GM13976 (cell line): ENCODE measurements around the gene FERMT3.

ENCODE experiments used
- DNase-seq: peaks from one replicate; pipeline ENCODE4 v3.0.0; 2012; ENCODE audit warnings: low spot score
- in situ Hi-C: fragments of 300-500 bp; cut with MboI; formaldehyde crosslinking; loops from one replicate; pipeline ENCODE4 v1.12.0; 2022; ENCODE audit warnings: low sequenced_read_pairs, mixed read lengths, inconsistent platforms; ENCODE audit not compliant: unreplicated experiment
- TF ChIP-seq, protein P1 (sequence below): IDR thresholded peaks from 2 replicates; pipeline ENCODE4 v1.5.1; 2012; ENCODE audit warnings: borderline replicate concordance, mild to moderate bottlenecking; ENCODE audit not compliant: insufficient read depth; ENCODE audit errors: extremely low read depth, missing control alignments, control extremely low read depth

The FERMT3 gene

DNA sequence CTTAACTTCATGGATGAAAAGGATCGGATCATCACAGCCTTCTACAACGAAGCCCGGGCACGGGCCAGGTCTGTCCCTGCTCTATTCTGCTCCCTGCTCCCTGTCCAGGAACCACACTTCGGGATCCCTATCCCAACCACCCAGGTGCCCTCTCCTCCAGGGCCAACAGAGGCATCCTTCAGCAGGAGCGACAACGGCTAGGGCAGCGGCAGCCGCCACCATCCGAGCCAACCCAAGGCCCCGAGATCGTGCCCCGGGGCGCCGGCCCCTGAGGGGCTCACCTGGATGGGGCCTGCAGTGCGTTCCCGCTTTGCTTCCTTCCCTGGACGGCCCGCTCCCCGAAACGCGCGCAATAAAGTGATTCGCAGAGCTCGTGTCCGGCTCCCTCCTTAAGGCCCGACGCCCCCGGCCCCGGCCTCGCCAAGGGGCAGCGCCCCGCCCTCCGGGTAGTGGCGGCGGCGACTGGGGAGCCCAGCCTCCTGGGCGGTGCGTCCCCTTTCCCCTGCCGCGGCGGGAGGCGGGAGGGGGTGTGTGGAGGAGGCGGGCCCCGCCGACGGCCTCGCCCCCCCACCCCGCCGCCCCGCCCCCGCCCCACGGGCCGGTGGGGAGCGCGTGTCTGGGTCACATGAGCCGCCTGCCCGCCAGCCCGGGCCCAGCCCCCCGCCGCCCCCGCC is 27.5 kb downstream of the FERMT3 start, which contains the start of gene VEGFB:
VEGFB (plus strand) TSS at position 672 of the 674 bp plus-strand sequence. CDS start 250 bp downstream, outside the sequence.
- peak; percentile 89 for DNase-seq
- TF ChIP-seq, protein P1, sequence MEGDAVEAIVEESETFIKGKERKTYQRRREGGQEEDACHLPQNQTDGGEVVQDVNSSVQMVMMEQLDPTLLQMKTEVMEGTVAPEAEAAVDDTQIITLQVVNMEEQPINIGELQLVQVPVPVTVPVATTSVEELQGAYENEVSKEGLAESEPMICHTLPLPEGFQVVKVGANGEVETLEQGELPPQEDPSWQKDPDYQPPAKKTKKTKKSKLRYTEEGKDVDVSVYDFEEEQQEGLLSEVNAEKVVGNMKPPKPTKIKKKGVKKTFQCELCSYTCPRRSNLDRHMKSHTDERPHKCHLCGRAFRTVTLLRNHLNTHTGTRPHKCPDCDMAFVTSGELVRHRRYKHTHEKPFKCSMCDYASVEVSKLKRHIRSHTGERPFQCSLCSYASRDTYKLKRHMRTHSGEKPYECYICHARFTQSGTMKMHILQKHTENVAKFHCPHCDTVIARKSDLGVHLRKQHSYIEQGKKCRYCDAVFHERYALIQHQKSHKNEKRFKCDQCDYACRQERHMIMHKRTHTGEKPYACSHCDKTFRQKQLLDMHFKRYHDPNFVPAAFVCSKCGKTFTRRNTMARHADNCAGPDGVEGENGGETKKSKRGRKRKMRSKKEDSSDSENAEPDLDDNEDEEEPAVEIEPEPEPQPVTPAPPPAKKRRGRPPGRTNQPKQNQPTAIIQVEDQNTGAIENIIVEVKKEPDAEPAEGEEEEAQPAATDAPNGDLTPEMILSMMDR = no peak
- in situ Hi-C loops = no loop called here

DNA sequence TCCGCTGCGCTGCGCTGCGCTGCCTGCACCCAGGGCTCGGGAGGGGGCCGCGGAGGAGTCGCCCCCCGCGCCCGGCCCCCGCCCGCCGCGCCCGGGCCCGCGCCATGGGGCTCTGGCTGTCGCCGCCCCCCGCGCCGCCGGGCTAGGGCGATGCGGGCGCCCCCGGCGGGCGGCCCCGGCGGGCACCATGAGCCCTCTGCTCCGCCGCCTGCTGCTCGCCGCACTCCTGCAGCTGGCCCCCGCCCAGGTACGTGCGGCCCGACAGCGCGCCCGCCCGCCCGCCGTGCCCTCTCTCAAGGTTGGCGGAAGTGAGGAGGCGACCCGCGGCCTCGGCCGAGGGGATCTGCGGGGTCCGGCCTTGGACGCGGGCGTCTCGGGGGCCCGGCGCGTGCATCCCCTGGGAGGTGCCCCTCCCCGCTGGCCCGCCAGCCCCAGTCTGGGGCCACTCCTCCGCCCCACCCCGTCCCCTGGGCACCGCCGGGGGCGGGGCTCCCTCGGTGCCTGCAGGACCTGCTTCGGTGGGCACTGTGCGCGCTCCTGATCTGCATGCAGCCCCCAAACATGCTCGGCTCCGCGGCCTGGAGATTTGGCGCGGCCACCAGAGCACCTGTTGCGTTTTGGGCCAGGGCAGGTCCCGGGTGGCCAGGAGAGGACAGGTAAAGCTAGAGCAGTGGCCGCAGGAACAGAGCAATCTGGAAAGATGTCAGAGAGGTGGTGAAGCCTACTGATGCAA is 28.3 kb downstream of the FERMT3 start:
- TF ChIP-seq, protein P1 = no peak
- DNase-seq = no peak

DNA sequence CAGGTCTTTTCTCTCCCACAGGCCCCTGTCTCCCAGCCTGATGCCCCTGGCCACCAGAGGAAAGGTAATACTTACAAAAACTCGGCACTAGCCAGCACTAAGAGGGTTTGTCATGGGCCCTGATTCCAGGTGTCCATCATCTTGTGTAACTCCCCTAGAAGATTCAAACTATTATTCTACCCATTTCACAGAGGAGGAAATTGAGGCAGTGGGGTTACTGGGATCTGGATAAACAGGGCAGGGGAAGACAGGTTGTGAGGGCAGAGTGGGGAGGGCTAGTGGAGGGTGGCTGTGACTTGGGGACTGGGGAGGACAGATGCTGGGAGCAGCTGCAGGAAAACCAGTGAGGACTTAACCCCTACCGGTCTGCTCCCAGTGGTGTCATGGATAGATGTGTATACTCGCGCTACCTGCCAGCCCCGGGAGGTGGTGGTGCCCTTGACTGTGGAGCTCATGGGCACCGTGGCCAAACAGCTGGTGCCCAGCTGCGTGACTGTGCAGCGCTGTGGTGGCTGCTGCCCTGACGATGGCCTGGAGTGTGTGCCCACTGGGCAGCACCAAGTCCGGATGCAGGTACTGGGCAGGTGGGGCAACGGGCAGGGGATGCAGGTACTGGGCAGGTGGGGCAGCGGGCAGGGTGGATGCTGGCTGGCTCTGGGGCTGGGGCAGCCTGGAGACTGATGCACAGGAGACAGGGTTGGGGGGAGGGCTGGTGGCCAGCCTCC is 29.1 kb downstream of the FERMT3 start:
- TF ChIP-seq, protein P1 = no peak
- in situ Hi-C loops = no loop called here
- DNase-seq = no peak

More for the DNA sequence above, 28.3 kb downstream of the FERMT3 start:
- in situ Hi-C loops = no loop called here

DNA sequence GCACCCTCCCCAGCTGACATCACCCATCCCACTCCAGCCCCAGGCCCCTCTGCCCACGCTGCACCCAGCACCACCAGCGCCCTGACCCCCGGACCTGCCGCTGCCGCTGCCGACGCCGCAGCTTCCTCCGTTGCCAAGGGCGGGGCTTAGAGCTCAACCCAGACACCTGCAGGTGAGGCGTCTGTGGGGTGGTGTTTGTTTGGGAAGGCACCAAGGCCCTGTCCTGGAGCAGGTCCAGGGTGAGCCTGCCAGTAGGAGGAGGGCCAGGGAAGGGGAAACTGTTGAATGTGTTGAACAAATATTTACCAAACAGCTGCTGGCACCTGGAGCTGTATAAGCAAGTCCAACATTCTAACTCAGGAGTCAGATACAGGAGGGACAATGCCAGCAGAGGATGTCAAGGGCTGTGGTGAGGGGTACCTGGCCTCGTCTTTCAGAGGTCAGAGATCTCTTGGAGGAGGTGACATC is 31.0 kb downstream of the FERMT3 start:
- in situ Hi-C loops = no loop called here
- TF ChIP-seq, protein P1 = no peak
- no peak for DNase-seq

DNA sequence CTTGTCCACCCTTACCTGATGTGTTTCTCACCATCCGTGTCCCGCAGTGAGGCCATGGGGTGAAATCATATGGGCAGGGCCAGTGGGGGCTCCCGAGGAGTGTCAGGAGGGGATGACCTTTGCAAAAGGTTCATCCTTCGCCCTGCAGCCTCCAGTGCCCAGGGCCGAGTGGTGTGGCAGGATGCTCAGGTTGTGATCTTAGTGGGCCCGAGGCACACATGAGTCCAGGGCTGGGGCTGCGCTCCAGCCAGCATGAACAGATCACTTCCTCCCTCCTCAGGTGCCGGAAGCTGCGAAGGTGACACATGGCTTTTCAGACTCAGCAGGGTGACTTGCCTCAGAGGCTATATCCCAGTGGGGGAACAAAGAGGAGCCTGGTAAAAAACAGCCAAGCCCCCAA is 31.6 kb downstream of the FERMT3 start:
- in situ Hi-C loops = no loop called here
- no peak for DNase-seq
- TF ChIP-seq, protein P1 = no peak

DNA sequence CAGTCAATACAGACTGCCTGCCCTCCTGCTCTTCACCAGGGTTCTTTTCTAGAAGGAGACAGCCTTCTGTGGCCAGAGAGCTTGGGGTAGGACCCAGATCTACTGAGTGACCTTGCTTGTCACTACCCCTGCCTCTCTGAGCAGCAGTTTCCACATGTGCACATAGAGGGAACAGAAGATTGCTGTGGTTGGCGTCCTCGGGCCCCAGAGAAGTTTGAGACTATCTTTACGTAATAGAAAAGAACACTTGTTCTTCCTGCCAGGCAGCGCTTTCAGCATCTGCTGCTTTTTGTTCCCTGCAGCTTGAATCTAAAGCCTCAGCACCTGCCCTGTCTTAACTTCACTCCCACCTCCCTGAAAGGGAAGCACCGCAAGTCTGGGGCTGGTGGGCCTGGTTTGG is 32.5 kb downstream of the FERMT3 start:
- TF ChIP-seq, protein P1 = no peak
- no peak for DNase-seq
- in situ Hi-C loops = no loop called here
